ENCODE data around the gene NR2F1-AS1. TPM values are rescaled to one million over a fixed set of nuclear protein-coding genes. Genes with fewer than 3 reads are reported as not detected.

NR2F1-AS1 gene
- total and polyA plus RNA-seq, 2 experiments from 2014 or later = 0.59 to 4.5 TPM

DNA sequence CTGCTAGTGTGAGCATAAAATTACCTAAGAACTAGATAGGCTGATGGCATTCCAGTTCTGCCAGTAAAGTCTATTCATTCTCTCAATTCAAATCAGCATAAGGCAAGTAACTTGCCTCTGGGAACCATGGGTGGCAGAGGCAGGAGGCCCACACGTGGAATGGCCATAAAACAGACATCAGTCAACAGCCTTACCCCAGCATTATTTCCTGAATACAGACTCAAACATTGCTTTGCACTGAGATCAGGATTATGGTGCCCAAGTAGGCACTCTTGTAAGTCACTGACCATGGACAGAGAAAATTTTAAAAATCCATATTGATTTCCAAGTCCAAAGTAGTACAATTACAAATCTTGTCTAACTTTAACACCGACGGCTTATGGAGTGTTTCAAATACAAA lies 157.7 kb downstream of the NR2F1-AS1 start:
- peaks cover 3% of the 10 kb centered on the region; the same call in 1 of the 2 replicates for H3F3A ChIP-seq (replicated peaks; ENCODE audit: low read depth)

DNA sequence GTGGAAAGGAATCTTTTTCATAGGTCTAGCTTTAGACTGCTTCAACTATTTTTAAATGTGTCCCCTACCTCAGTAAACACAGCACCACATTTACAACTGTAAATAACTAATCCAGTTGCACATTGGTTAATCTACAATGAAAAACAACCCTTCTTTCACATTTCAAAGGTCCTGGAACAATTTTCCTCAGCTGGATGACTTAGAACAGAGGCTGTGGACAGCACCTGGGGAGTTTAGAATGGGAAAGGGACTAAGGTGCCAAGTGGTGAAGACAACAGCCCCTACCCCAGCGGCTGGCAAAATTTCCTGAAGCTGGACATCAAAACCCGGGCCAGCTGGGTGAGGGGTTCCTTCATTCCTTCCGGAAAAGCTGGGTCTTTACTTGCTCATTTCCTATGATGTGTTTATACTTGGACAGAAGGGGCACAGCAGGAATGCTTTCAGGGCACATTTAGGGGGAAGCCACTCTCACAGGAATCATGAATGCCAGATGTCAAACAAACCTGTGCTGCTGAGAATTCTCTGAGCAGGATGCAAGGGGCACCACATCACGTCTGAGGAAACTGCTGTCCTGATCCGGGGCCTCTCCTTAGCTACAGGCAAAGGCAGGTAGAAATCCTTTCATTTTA lies 158.3 kb downstream of the NR2F1-AS1 start:
- H3K27ac Mint-ChIP-seq = peak overlapping the region; percentile 76
- H3K4me1 ChIP-seq (ENCODE audit: insufficient read depth) = peaks cover 47% of the 10 kb centered on the region
- TF ChIP-seq NANOG (IDR thresholded peaks at IDR 0.05; ENCODE audit: borderline replicate concordance) (no peak), POLR2AphosphoS5 (IDR thresholded peaks at IDR 0.05; ENCODE audit: low read depth) (no peak), STAT1 (IDR thresholded peaks at IDR 0.05; ENCODE audit: unreplicated experiment) (no peak), ZNF114 (CRISPR knock-in tag; IDR thresholded peaks at IDR 0.05) (no peak), ZNF331 (CRISPR knock-in tag; IDR thresholded peaks at IDR 0.05; ENCODE audit: low read depth) (no peak)
- TF ChIP-seq, protein P1, sequence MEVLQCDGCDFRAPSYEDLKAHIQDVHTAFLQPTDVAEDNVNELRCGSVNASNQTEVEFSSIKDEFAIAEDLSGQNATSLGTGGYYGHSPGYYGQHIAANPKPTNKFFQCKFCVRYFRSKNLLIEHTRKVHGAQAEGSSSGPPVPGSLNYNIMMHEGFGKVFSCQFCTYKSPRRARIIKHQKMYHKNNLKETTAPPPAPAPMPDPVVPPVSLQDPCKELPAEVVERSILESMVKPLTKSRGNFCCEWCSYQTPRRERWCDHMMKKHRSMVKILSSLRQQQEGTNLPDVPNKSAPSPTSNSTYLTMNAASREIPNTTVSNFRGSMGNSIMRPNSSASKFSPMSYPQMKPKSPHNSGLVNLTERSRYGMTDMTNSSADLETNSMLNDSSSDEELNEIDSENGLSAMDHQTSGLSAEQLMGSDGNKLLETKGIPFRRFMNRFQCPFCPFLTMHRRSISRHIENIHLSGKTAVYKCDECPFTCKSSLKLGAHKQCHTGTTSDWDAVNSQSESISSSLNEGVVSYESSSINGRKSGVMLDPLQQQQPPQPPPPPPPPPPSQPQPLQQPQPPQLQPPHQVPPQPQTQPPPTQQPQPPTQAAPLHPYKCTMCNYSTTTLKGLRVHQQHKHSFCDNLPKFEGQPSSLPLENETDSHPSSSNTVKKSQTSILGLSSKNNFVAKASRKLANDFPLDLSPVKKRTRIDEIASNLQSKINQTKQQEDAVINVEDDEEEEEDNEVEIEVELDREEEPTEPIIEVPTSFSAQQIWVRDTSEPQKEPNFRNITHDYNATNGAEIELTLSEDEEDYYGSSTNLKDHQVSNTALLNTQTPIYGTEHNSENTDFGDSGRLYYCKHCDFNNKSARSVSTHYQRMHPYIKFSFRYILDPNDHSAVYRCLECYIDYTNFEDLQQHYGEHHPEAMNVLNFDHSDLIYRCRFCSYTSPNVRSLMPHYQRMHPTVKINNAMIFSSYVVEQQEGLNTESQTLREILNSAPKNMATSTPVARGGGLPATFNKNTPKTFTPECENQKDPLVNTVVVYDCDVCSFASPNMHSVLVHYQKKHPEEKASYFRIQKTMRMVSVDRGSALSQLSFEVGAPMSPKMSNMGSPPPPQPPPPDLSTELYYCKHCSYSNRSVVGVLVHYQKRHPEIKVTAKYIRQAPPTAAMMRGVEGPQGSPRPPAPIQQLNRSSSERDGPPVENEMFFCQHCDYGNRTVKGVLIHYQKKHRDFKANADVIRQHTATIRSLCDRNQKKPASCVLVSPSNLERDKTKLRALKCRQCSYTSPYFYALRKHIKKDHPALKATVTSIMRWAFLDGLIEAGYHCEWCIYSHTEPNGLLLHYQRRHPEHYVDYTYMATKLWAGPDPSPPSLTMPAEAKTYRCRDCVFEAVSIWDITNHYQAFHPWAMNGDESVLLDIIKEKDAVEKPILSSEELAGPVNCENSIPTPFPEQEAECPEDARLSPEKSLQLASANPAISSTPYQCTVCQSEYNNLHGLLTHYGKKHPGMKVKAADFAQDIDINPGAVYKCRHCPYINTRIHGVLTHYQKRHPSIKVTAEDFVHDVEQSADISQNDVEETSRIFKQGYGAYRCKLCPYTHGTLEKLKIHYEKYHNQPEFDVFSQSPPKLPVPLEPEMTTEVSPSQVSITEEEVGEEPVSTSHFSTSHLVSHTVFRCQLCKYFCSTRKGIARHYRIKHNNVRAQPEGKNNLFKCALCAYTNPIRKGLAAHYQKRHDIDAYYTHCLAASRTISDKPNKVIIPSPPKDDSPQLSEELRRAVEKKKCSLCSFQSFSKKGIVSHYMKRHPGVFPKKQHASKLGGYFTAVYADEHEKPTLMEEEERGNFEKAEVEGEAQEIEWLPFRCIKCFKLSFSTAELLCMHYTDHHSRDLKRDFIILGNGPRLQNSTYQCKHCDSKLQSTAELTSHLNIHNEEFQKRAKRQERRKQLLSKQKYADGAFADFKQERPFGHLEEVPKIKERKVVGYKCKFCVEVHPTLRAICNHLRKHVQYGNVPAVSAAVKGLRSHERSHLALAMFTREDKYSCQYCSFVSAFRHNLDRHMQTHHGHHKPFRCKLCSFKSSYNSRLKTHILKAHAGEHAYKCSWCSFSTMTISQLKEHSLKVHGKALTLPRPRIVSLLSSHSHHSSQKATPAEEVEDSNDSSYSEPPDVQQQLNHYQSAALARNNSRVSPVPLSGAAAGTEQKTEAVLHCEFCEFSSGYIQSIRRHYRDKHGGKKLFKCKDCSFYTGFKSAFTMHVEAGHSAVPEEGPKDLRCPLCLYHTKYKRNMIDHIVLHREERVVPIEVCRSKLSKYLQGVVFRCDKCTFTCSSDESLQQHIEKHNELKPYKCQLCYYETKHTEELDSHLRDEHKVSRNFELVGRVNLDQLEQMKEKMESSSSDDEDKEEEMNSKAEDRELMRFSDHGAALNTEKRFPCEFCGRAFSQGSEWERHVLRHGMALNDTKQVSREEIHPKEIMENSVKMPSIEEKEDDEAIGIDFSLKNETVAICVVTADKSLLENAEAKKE (CRISPR knock-in tag; IDR thresholded peaks at IDR 0.05) = no peak
- TF ChIP-seq, protein P2, sequence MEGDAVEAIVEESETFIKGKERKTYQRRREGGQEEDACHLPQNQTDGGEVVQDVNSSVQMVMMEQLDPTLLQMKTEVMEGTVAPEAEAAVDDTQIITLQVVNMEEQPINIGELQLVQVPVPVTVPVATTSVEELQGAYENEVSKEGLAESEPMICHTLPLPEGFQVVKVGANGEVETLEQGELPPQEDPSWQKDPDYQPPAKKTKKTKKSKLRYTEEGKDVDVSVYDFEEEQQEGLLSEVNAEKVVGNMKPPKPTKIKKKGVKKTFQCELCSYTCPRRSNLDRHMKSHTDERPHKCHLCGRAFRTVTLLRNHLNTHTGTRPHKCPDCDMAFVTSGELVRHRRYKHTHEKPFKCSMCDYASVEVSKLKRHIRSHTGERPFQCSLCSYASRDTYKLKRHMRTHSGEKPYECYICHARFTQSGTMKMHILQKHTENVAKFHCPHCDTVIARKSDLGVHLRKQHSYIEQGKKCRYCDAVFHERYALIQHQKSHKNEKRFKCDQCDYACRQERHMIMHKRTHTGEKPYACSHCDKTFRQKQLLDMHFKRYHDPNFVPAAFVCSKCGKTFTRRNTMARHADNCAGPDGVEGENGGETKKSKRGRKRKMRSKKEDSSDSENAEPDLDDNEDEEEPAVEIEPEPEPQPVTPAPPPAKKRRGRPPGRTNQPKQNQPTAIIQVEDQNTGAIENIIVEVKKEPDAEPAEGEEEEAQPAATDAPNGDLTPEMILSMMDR (conservative IDR thresholded peaks at IDR 0.05; ENCODE audit: low read depth in 2 of 2) = no peak
- TF ChIP-seq, protein P3, sequence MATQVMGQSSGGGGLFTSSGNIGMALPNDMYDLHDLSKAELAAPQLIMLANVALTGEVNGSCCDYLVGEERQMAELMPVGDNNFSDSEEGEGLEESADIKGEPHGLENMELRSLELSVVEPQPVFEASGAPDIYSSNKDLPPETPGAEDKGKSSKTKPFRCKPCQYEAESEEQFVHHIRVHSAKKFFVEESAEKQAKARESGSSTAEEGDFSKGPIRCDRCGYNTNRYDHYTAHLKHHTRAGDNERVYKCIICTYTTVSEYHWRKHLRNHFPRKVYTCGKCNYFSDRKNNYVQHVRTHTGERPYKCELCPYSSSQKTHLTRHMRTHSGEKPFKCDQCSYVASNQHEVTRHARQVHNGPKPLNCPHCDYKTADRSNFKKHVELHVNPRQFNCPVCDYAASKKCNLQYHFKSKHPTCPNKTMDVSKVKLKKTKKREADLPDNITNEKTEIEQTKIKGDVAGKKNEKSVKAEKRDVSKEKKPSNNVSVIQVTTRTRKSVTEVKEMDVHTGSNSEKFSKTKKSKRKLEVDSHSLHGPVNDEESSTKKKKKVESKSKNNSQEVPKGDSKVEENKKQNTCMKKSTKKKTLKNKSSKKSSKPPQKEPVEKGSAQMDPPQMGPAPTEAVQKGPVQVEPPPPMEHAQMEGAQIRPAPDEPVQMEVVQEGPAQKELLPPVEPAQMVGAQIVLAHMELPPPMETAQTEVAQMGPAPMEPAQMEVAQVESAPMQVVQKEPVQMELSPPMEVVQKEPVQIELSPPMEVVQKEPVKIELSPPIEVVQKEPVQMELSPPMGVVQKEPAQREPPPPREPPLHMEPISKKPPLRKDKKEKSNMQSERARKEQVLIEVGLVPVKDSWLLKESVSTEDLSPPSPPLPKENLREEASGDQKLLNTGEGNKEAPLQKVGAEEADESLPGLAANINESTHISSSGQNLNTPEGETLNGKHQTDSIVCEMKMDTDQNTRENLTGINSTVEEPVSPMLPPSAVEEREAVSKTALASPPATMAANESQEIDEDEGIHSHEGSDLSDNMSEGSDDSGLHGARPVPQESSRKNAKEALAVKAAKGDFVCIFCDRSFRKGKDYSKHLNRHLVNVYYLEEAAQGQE (IDR thresholded peaks at IDR 0.05; ENCODE audit: unreplicated experiment) = no peak

More for the DNA sequence above, 157.7 kb downstream of the NR2F1-AS1 start:
- H3K27ac ChIP-seq (ENCODE audit: low read depth) = peak overlapping the region; percentile 73
- TF ChIP-seq NANOG (IDR thresholded peaks at IDR 0.05; ENCODE audit: borderline replicate concordance) (0 out of 2 replicates have a peak, but pooled peaks have one; percentile 21), ZNF331 (CRISPR knock-in tag; IDR thresholded peaks at IDR 0.05; ENCODE audit: low read depth) (no peak)
- no peaks in the 10 kb centered on the region for H4K20me1 ChIP-seq (replicated peaks; ENCODE audit: insufficient read depth)
- H3K79me2 ChIP-seq (replicated peaks; ENCODE audit: insufficient read depth) = no peaks in the 10 kb centered on the region
- H3K4me1 ChIP-seq (ENCODE audit: insufficient read depth) = peaks cover 47% of the 10 kb centered on the region
- no peaks in the 10 kb centered on the region for H3K9me2 ChIP-seq (ENCODE audit: insufficient read depth)
- peak overlapping the region; percentile 15; the same call in 1 of the 2 replicates for H3K4me3 ChIP-seq
- H3K9me3 Mint-ChIP-seq = no peaks in the 10 kb centered on the region; the same call in 2 of the 3 replicates
- ATAC-seq (no peak), DNase-seq (ENCODE audit: low spot score) (no peak)
- H3K4me2 ChIP-seq = peak overlapping the region; percentile 56
- no peaks in the 10 kb centered on the region for H3K36me3 Mint-ChIP-seq (ENCODE audit: low read depth)
- no peaks in the 10 kb centered on the region for H3K36me3 ChIP-seq (ENCODE audit: insufficient read depth)
- peaks cover 5% of the 10 kb centered on the region for H3K27me3 Mint-ChIP-seq (ENCODE audit: insufficient read depth, low read depth, poor library complexity)
- H3K27me3 ChIP-seq (ENCODE audit: insufficient read depth) = no peaks in the 10 kb centered on the region
- H2AFZ ChIP-seq = no peak overlapping the region
- H3K4me3 Mint-ChIP-seq = no peak overlapping the region
- H3K4me1 Mint-ChIP-seq = peaks cover 63% of the 10 kb centered on the region
- H3K27ac Mint-ChIP-seq = peak overlapping the region; percentile 69; the same call in 1 of the 2 replicates

More for the DNA sequence above, 158.3 kb downstream of the NR2F1-AS1 start:
- peak overlapping the region; percentile 15; the same call in 1 of the 2 replicates for H3K4me3 ChIP-seq
- H3K79me2 ChIP-seq (replicated peaks; ENCODE audit: insufficient read depth) = no peaks in the 10 kb centered on the region
- no peaks in the 10 kb centered on the region for H3K27me3 ChIP-seq (ENCODE audit: insufficient read depth)
- no peaks in the 10 kb centered on the region for H3K9me2 ChIP-seq (ENCODE audit: insufficient read depth)
- peak; percentile 23 for ATAC-seq
- peaks cover 3% of the 10 kb centered on the region; the same call in 1 of the 2 replicates for H3F3A ChIP-seq (replicated peaks; ENCODE audit: low read depth)
- peak overlapping the region; percentile 56 for H3K4me2 ChIP-seq
- DNase-seq (ENCODE audit: low spot score) = peak; percentile 37
- no peaks in the 10 kb centered on the region for H3K36me3 Mint-ChIP-seq (ENCODE audit: low read depth)
- no peaks in the 10 kb centered on the region for H3K36me3 ChIP-seq (ENCODE audit: insufficient read depth)
- H2AFZ ChIP-seq = no peak overlapping the region
- H3K9me3 Mint-ChIP-seq = no peaks in the 10 kb centered on the region; the same call in 2 of the 3 replicates
- peak overlapping the region; percentile 73 for H3K27ac ChIP-seq (ENCODE audit: low read depth)
- peaks cover 63% of the 10 kb centered on the region for H3K4me1 Mint-ChIP-seq
- no peak overlapping the region; the same call in 2 of the 3 replicates for H3K4me3 Mint-ChIP-seq
- H4K20me1 ChIP-seq (replicated peaks; ENCODE audit: insufficient read depth) = no peaks in the 10 kb centered on the region
- peaks cover 5% of the 10 kb centered on the region for H3K27me3 Mint-ChIP-seq (ENCODE audit: insufficient read depth, low read depth, poor library complexity)
